K562 (cell line): ENCODE results near the gene VRK3. TPM values are rescaled to one million over a fixed set of nuclear protein-coding genes. Genes with fewer than 3 reads are reported as not detected.

Experiments
- ATAC-seq: fragments of 200-7000 bp; cut with Tn5 transposase; 3 replicates; pipeline ENCODE4 v1.9.1; 2020; ENCODE audit warnings: moderate library complexity
- BruUV-seq: library from RNA; stranded (reverse); fragments of 400-500 nt; replicated peaks from 2 replicates; lab custom pipeline; 2021; lab: Mats Ljungman, UMichigan
- CTCF ChIA-PET: fragments of 300-600 bp; formaldehyde crosslinking; extraction: SDS; loops from one replicate; lab custom pipeline; 2021; ENCODE audit warnings: low intra/inter-chr PET ratio; lab: Yijun Ruan, JAX
- POLR2A ChIA-PET: fragments of 300-600, 350-650 bp; sonication (Branson Sonifier 250); formaldehyde crosslinking; extraction: SDS; loops from one replicate; lab custom pipeline; 2021; ENCODE audit warnings: antibody characterized with exemption, inconsistent platforms; lab: Yijun Ruan, JAX
- DNase-seq, 4 experiments: peaks; one replicate each; pipeline versions ENCODE4 v3.0.0 to v3.0.0-alpha.2; 2011 to 2018; ENCODE audit warnings: low spot score in 3 of 4, mixed read lengths in 3 of 4; ENCODE audit errors: extremely low read depth in 1 of 4
- FAIRE-seq: peaks from 2 replicates; lab custom pipeline; 2011; peaks lifted over from hg19 to GRCh38; lab: Jason Lieb, UNC
- H2AFZ ChIP-seq: 2 replicates; pipeline ENCODE4 v1.6.0; 2011; ENCODE audit warnings: low read depth, low read length, control low read depth, inconsistent platforms
- H3K27ac ChIP-seq: fragments of 200-600 bp; 3 replicates; pipeline ENCODE4 v1.8.0; 2011; ENCODE audit warnings: low read depth, mild to moderate bottlenecking, control low read depth, inconsistent platforms, low read length, moderate library complexity, mixed read lengths; ENCODE audit errors: extremely low read depth
- H3K27me3 ChIP-seq, 2 experiments: fragments of 300-600 bp in 1 of 2; 2 replicates in 1 of 2; 3 replicates in 1 of 2; pipeline versions ENCODE4 v1.6.0 to v1.8.0; 2011; ENCODE audit warnings: inconsistent platforms in 2 of 2, low read length in 2 of 2, mild to moderate bottlenecking in 1 of 2, mixed read lengths in 1 of 2, moderate library complexity in 1 of 2; ENCODE audit not compliant: control insufficient read depth in 2 of 2, insufficient read depth in 2 of 2
- H3K36me3 ChIP-seq: fragments of 300-600 bp; 3 replicates; pipeline ENCODE4 v1.8.0; 2011; ENCODE audit warnings: mild to moderate bottlenecking, low read length, inconsistent platforms; ENCODE audit not compliant: control insufficient read depth, insufficient read depth
- H3K4me1 ChIP-seq, 2 experiments: fragments of 200-600 bp in 1 of 2; replicated peaks in 1 of 2; 2 replicates in 1 of 2; 3 replicates in 1 of 2; pipeline versions ENCODE4 v1.5.1 to v1.8.0; 2011; ENCODE audit warnings: inconsistent platforms in 2 of 2, low read length in 2 of 2, mild to moderate bottlenecking in 1 of 2, mixed read lengths in 1 of 2, moderate library complexity in 1 of 2; ENCODE audit not compliant: control insufficient read depth in 2 of 2, insufficient read depth in 2 of 2
- H3K4me2 ChIP-seq: 2 replicates; pipeline ENCODE4 v1.6.1; 2011; ENCODE audit warnings: low read length, control low read depth, inconsistent platforms, mixed read lengths; ENCODE audit not compliant: insufficient read depth
- H3K4me3 ChIP-seq: fragments of 200-600 bp; sonication (generic), shearing (Covaris generic); 2 replicates; pipeline ENCODE4 v1.5.1; 2016; ENCODE audit warnings: control low read depth, inconsistent platforms
- H3K79me2 ChIP-seq: fragments of 200-600 bp; 3 replicates; pipeline ENCODE4 v1.8.0; 2011; ENCODE audit warnings: low read length, inconsistent platforms; ENCODE audit not compliant: control insufficient read depth, insufficient read depth
- H3K9ac ChIP-seq, 2 experiments: 2 replicates each; pipeline versions ENCODE4 v1.6.0 to v1.6.1; 2011; ENCODE audit warnings: low read depth in 2 of 2, low read length in 2 of 2, control low read depth in 1 of 2, inconsistent platforms in 1 of 2, mild to moderate bottlenecking in 1 of 2, mixed read lengths in 1 of 2; ENCODE audit not compliant: insufficient read depth in 1 of 2
- H3K9me1 ChIP-seq: one replicate; pipeline ENCODE4 v1.6.0; 2011; ENCODE audit warnings: inconsistent platforms, mild to moderate bottlenecking, low read length, moderate library complexity; ENCODE audit not compliant: control insufficient read depth, insufficient read depth
- H3K9me3 ChIP-seq: replicated peaks from 2 replicates; pipeline ENCODE4 v1.5.1; 2011; ENCODE audit warnings: low read depth, low read length, inconsistent platforms; ENCODE audit not compliant: control insufficient read depth, insufficient read depth
- H4K20me1 ChIP-seq: replicated peaks from 2 replicates; pipeline ENCODE4 v1.6.1; 2011; ENCODE audit warnings: low read length, inconsistent platforms, mixed read lengths; ENCODE audit not compliant: control insufficient read depth, insufficient read depth
- BMI1 ChIP-seq: fragments of 150-350 bp; IDR thresholded peaks from 2 replicates; pipeline ENCODE4 v1.6.1; 2014; ENCODE audit warnings: low read length
- FOXJ2 ChIP-seq: fragments of 200-800 bp; sonication (Bioruptor generic); IDR thresholded peaks from 2 replicates; pipeline ENCODE4 v1.6.1; 2016; ENCODE audit warnings: missing genetic modification characterization, missing compliant biosample characterization
- ILK ChIP-seq: fragments of 450-650 bp; IDR thresholded peaks from 2 replicates; pipeline ENCODE4 v1.6.1; 2016; ENCODE audit warnings: missing genetic modification characterization, low read depth, mild to moderate bottlenecking, missing compliant biosample characterization, moderate library complexity, borderline replicate concordance
- JUNB ChIP-seq: fragments of 450-650 bp; formaldehyde crosslinking; conservative IDR thresholded peaks from 2 replicates; pipeline ENCODE4 v1.4.0; 2020; ENCODE audit warnings: mild to moderate bottlenecking
- MTF1 ChIP-seq: fragments of 250-450 bp; sonication (Bioruptor Pico); IDR thresholded peaks from 2 replicates; pipeline ENCODE4 v1.9.0; 2021; ENCODE audit warnings: moderate library complexity, mild to moderate bottlenecking, inconsistent platforms, borderline replicate concordance
- PHB2 ChIP-seq: fragments of 450-650 bp; IDR thresholded peaks from 2 replicates; pipeline ENCODE4 v1.6.1; 2017; ENCODE audit warnings: low read depth
- PHF8 ChIP-seq: fragments of 200-600 bp; sonication (generic); IDR thresholded peaks from 2 replicates; pipeline ENCODE4 v1.6.1; 2012; ENCODE audit warnings: mixed run types, mild to moderate bottlenecking, inconsistent platforms, low read length, moderate library complexity, borderline replicate concordance
- RBM25 ChIP-seq: fragments of 200-400 bp; formaldehyde crosslinking; IDR thresholded peaks from 2 replicates; pipeline ENCODE4 v1.6.1; 2018; ENCODE audit warnings: low read length, low read depth, moderate library complexity; ENCODE audit not compliant: severe bottlenecking
- RCOR1 ChIP-seq, 2 experiments: IDR thresholded peaks; 2 replicates each; pipeline ENCODE4 v1.6.1; 2012; ENCODE audit warnings: low read depth in 2 of 2, low read length in 2 of 2, borderline replicate concordance in 1 of 2, improper control_type of control experiment in 1 of 2
- RFX1 ChIP-seq: fragments of 450-650 bp; IDR thresholded peaks from 2 replicates; pipeline ENCODE4 v1.6.1; 2016; ENCODE audit warnings: mild to moderate bottlenecking, moderate library complexity
- ZC3H4 ChIP-seq: sonication (generic); formaldehyde crosslinking; IDR thresholded peaks from 2 replicates; pipeline ENCODE4 v1.9.0; 2021; ENCODE audit warnings: missing genetic modification reagents, borderline replicate concordance
- WGBS: fragments of 100-300 bp; shearing (Covaris generic); methylation state at CpG from one replicate; pipeline ENCODE4 v1.1.6; 2016; ENCODE audit warnings: low coverage, mixed read lengths; ENCODE audit not compliant: insufficient coverage; ENCODE audit errors: missing lambda C conversion rate; 5-methylcytosine and 5-hydroxymethylcytosine counted together
- in situ Hi-C: fragments of 300-500 bp; cut with MboI; formaldehyde crosslinking; loops from 4 replicates; pipeline ENCODE4 v1.15.0; 2018; ENCODE audit warnings: inconsistent platforms, mixed read lengths
- intact Hi-C: fragments of 100-400 bp; cut with micrococcal nuclease; formaldehyde crosslinking; loops from 2 replicates; pipeline ENCODE4 v1.14.2; 2022
- polyA plus RNA-seq, 8 experiments: library from polyadenylated mRNA; depleted of rRNA in 4 of 8; stranded (reverse) in 5 of 8; unstranded in 3 of 8; fragments of >200 nt; fragmentation: Nextera tagmentation in 2 of 8; fragmentation: Illumina TruSeq in 1 of 8; extraction: Ambion mirVana in 2 of 8; extraction: Trizol in 1 of 8; gene quantifications; 2 replicates each; pipeline versions ENCODE4 v1.2.1 to v1.2.3, GENCODE V29; 2011 to 2014; ENCODE audit warnings: inconsistent platforms in 1 of 8, missing spikeins in 1 of 8
- total RNA-seq, 7 experiments: library from RNA; depleted of rRNA in 6 of 7; stranded (reverse); fragments of >200 nt in 6 of 7; fragmentation: Illumina TruSeq in 2 of 7; extraction: Trizol in 2 of 7; gene quantifications; 2 replicates each; pipeline versions ENCODE4 v1.2.1 to v1.2.3, GENCODE V29; 2011 to 2021; ENCODE audit warnings: low replicate concordance in 1 of 7
- TF ChIP-seq, protein P1 (sequence below), 2 experiments: fragments of 450-650 bp; conservative IDR thresholded peaks; 2 replicates each; pipeline ENCODE4 v1.6.1; 2017; ENCODE audit warnings: mild to moderate bottlenecking in 2 of 2, moderate library complexity in 2 of 2
- TF ChIP-seq, protein P2 (sequence below): sonication (generic); formaldehyde crosslinking; IDR thresholded peaks from 2 replicates; pipeline ENCODE4 v1.8.0; 2023; ENCODE audit warnings: mild to moderate bottlenecking, missing genetic modification reagents

The VRK3 gene
- total and polyA plus RNA-seq, 9 of the 15 experiments (the other 6 are each of a cell fraction or from before 2014, with no cell fraction given), result 25.6 to 94.3 (median 42.9) TPM

DNA sequence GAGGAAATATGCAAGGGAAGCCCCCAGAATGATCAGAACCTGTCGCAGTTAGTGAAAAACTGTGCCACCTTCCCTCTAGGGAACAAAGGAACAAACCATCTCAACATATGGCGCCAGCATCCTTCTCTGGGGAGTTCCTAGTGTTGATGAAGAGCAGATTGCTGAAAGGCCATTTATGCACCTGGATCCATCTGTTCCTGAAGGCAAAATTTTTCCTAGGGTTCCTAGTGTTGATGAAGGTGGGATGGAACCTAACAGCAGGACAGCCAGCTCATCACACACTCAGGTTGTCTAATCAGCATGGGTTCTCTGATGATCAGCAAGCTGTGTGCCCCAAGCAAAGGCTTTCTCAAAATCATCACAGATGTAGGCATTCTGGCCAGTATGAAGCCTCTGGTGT lies 33.3 kb upstream of the VRK3 start (continued):
- TF ChIP-seq BMI1 (no peak), PHF8 (no peak)

DNA sequence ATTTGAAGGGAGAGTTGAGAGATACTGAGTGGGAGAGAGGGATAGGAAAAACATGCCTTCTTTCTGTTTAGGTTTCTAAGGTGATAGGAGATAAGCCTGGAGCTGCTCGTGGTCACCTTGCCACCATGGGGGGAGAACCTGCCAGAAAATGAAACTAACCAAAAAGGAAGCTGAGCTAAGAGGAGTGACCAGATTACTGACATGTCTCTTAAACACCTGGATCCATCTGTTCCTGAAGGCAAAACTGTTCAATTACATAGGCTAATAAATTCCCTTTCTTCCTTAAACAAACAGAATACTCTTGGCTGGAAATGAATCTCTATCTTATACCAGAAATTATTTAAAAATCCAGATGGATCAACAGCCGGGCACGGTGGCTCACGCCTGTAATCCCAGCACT lies 27.9 kb upstream of the VRK3 start:
- DNase-seq, result no peak
- Histone ChIP-seq H3K27me3 (no peaks in the 10 kb centered on the region), H3K36me3 (peaks cover 2% of the 10 kb centered on the region; the same call in 2 of the 3 replicates), H3K4me2 (0 out of 2 replicates have a peak overlapping the region, but pooled peaks have one; percentile 1), H3K4me1 (peaks cover 10 to 11% of the 10 kb centered on the region in 2 experiments; a peak in 4 of 5 replicates), H3K9me1 (no peaks in the 10 kb centered on the region), H3K9ac (no peak overlapping the region), H4K20me1 (no peaks in the 10 kb centered on the region), H3K79me2 (no peaks in the 10 kb centered on the region), H2AFZ (no peak overlapping the region), H3K27ac (no peak overlapping the region), H3K9me3 (peaks cover 4% of the 10 kb centered on the region; the same call in 1 of the 2 replicates), H3K4me3 (no peak overlapping the region)
- ATAC-seq, result no peak
- POLR2A ChIA-PET, result interaction anchor here (1.4 kb wide), 1 partner anchor 12 kb away, joined by 8 read pairs; no protein-coding TSS in a partner anchor
- no TSS peak for BruUV-seq
- CTCF ChIA-PET, result no interaction called here
- intact Hi-C loops (no loop called here), in situ Hi-C loops (no loop called here)
- 51% methylated on average over 4 of the region's 4 CpGs for WGBS
- no peak for FAIRE-seq
- 0 out of 4 replicates have a peak, but pooled peaks of 1 of the 2 experiments have one; percentile 3 for TF ChIP-seq RCOR1 (IDR thresholded peaks at IDR 0.05; ENCODE audit: borderline replicate concordance in 1 of 2, low read depth in 2 of 2, low read length in 2 of 2)
- TF ChIP-seq, protein P1, sequence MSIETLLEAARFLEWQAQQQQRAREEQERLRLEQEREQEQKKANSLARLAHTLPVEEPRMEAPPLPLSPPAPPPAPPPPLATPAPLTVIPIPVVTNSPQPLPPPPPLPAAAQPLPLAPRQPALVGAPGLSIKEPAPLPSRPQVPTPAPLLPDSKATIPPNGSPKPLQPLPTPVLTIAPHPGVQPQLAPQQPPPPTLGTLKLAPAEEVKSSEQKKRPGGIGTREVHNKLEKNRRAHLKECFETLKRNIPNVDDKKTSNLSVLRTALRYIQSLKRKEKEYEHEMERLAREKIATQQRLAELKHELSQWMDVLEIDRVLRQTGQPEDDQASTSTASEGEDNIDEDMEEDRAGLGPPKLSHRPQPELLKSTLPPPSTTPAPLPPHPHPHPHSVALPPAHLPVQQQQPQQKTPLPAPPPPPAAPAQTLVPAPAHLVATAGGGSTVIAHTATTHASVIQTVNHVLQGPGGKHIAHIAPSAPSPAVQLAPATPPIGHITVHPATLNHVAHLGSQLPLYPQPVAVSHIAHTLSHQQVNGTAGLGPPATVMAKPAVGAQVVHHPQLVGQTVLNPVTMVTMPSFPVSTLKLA (conservative IDR thresholded peaks at IDR 0.05), result 0 out of 4 replicates have a peak, but pooled peaks of 1 of the 2 experiments have one; percentile 19
- peak; percentile 6 for TF ChIP-seq RBM25
- no peak for TF ChIP-seq ZC3H4 (CRISPR knock-in tag)
- no peak for TF ChIP-seq MTF1
- TF ChIP-seq FOXJ2 (tag), result 0 out of 2 replicates have a peak, but pooled peaks have one; percentile 32
- TF ChIP-seq RFX1, result peak; percentile 25; the same call in 1 of the 2 replicates
- TF ChIP-seq PHB2, result no peak
- TF ChIP-seq ILK, result no peak
- no peak for TF ChIP-seq JUNB (CRISPR knock-in tag)
- TF ChIP-seq, protein P2, sequence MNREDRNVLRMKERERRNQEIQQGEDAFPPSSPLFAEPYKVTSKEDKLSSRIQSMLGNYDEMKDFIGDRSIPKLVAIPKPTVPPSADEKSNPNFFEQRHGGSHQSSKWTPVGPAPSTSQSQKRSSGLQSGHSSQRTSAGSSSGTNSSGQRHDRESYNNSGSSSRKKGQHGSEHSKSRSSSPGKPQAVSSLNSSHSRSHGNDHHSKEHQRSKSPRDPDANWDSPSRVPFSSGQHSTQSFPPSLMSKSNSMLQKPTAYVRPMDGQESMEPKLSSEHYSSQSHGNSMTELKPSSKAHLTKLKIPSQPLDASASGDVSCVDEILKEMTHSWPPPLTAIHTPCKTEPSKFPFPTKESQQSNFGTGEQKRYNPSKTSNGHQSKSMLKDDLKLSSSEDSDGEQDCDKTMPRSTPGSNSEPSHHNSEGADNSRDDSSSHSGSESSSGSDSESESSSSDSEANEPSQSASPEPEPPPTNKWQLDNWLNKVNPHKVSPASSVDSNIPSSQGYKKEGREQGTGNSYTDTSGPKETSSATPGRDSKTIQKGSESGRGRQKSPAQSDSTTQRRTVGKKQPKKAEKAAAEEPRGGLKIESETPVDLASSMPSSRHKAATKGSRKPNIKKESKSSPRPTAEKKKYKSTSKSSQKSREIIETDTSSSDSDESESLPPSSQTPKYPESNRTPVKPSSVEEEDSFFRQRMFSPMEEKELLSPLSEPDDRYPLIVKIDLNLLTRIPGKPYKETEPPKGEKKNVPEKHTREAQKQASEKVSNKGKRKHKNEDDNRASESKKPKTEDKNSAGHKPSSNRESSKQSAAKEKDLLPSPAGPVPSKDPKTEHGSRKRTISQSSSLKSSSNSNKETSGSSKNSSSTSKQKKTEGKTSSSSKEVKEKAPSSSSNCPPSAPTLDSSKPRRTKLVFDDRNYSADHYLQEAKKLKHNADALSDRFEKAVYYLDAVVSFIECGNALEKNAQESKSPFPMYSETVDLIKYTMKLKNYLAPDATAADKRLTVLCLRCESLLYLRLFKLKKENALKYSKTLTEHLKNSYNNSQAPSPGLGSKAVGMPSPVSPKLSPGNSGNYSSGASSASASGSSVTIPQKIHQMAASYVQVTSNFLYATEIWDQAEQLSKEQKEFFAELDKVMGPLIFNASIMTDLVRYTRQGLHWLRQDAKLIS (CRISPR knock-in tag), result no peak
